HepG2 (cell line): ENCODE results near the gene NIP7. TPM values are rescaled to one million over a fixed set of nuclear protein-coding genes. Genes with fewer than 3 reads are reported as not detected.

ENCODE experiments used
- BCL3 ChIP-seq: sonication (generic); formaldehyde crosslinking; IDR thresholded peaks from 2 replicates; pipeline ENCODE4 v1.5.1; 2020; ENCODE audit warnings: mild to moderate bottlenecking, missing genetic modification reagents, moderate library complexity
- DNMT3B ChIP-seq: conservative IDR thresholded peaks from 2 replicates; pipeline ENCODE4 v1.6.1; 2016; ENCODE audit warnings: missing biosample characterization, control low read depth
- ERF ChIP-seq: IDR thresholded peaks from 2 replicates; pipeline ENCODE4 v1.6.1; 2018; ENCODE audit warnings: missing biosample characterization, missing genetic modification reagents
- HOXA9 ChIP-seq: sonication (generic); formaldehyde crosslinking; IDR thresholded peaks from 2 replicates; pipeline ENCODE4 v1.8.1; 2022; ENCODE audit warnings: missing genetic modification reagents, mild to moderate bottlenecking, moderate library complexity, borderline replicate concordance
- MTERF4 ChIP-seq: sonication (generic); formaldehyde crosslinking; IDR thresholded peaks from 2 replicates; pipeline ENCODE4 v1.8.0; 2023; ENCODE audit warnings: mild to moderate bottlenecking, missing genetic modification reagents
- NCOR1 ChIP-seq: fragments of 200-600 bp; sonication (generic); IDR thresholded peaks from 2 replicates; pipeline ENCODE4 v1.7.0; 2017; ENCODE audit warnings: antibody characterized with exemption, low read length, borderline replicate concordance
- NFIC ChIP-seq: IDR thresholded peaks from 2 replicates; pipeline ENCODE4 v1.6.1; 2012; ENCODE audit warnings: mild to moderate bottlenecking, low read length, inconsistent platforms
- RXRB ChIP-seq: IDR thresholded peaks from 2 replicates; pipeline ENCODE4 v1.6.1; 2016; ENCODE audit warnings: borderline replicate concordance, missing genetic modification reagents, missing compliant biosample characterization
- SALL1 ChIP-seq: sonication (generic); formaldehyde crosslinking; IDR thresholded peaks from 2 replicates; pipeline ENCODE4 v1.8.0; 2022; ENCODE audit warnings: mild to moderate bottlenecking, missing genetic modification reagents
- TEAD3 ChIP-seq: optimal IDR thresholded peaks from 2 replicates; pipeline ENCODE3; 2016; ENCODE audit warnings: borderline replicate concordance
- WIZ ChIP-seq: sonication (generic); formaldehyde crosslinking; IDR thresholded peaks from 2 replicates; pipeline ENCODE4 v1.5.1; 2020; ENCODE audit warnings: mild to moderate bottlenecking, missing genetic modification reagents
- YEATS4 ChIP-seq: sonication (generic); formaldehyde crosslinking; IDR thresholded peaks from 2 replicates; pipeline ENCODE4 v1.4.0; 2020; ENCODE audit warnings: missing genetic modification reagents, borderline replicate concordance
- ZBTB26 ChIP-seq: IDR thresholded peaks from 2 replicates; pipeline ENCODE4 v1.6.1; 2016; ENCODE audit warnings: missing compliant biosample characterization, missing genetic modification reagents, borderline replicate concordance
- ZBTB46 ChIP-seq: sonication (generic); formaldehyde crosslinking; IDR thresholded peaks from 2 replicates; pipeline ENCODE4 v1.4.0; 2020; ENCODE audit warnings: mild to moderate bottlenecking, missing genetic modification reagents, borderline replicate concordance
- ZMYM4 ChIP-seq: sonication (generic); formaldehyde crosslinking; IDR thresholded peaks from 2 replicates; pipeline ENCODE4 v1.8.1; 2023; ENCODE audit warnings: mild to moderate bottlenecking, missing genetic modification reagents
- ZNF101 ChIP-seq: sonication (generic); formaldehyde crosslinking; IDR thresholded peaks from 2 replicates; pipeline ENCODE4 v1.4.0; 2020; ENCODE audit warnings: mild to moderate bottlenecking, low read depth, missing genetic modification reagents, borderline replicate concordance
- ZNF138 ChIP-seq: sonication (generic); formaldehyde crosslinking; IDR thresholded peaks from 2 replicates; pipeline ENCODE4 v1.5.0; 2020; ENCODE audit warnings: mild to moderate bottlenecking, low read depth, missing genetic modification reagents
- ZNF33A ChIP-seq: sonication (generic); formaldehyde crosslinking; IDR thresholded peaks from 2 replicates; pipeline ENCODE4 v1.5.1; 2020; ENCODE audit warnings: missing genetic modification reagents, mild to moderate bottlenecking, moderate library complexity, borderline replicate concordance
- ZNF546 ChIP-seq: sonication (generic); formaldehyde crosslinking; conservative IDR thresholded peaks from 2 replicates; pipeline ENCODE4 v1.8.1; 2023; ENCODE audit warnings: mild to moderate bottlenecking, missing genetic modification reagents
- ZNF550 ChIP-seq: sonication (generic); formaldehyde crosslinking; IDR thresholded peaks from 2 replicates; pipeline ENCODE4 v1.4.0; 2020; ENCODE audit warnings: mild to moderate bottlenecking, missing genetic modification reagents, borderline replicate concordance
- ZNF574 ChIP-seq: sonication (generic); formaldehyde crosslinking; IDR thresholded peaks from 2 replicates; pipeline ENCODE4 v1.4.0; 2020; ENCODE audit warnings: missing genetic modification reagents
- polyA plus RNA-seq, 8 experiments: library from polyadenylated mRNA; depleted of rRNA in 3 of 8; stranded (reverse) in 7 of 8; unstranded in 1 of 8; fragments of >200 nt; fragmentation: Illumina TruSeq in 4 of 8; extraction: Trizol in 4 of 8; gene quantifications; 2 replicates each; pipeline versions ENCODE4 v1.2.1 to v1.2.3, GENCODE V29; 2011 to 2016; ENCODE audit warnings: low read depth in 4 of 8, missing spikeins in 1 of 8, mixed read lengths in 1 of 8; ENCODE audit not compliant: insufficient read depth in 1 of 8
- total RNA-seq, 5 experiments: library from RNA; depleted of rRNA; stranded (reverse); fragments of >200 nt; fragmentation: Illumina TruSeq; extraction: Trizol; gene quantifications; 2 replicates each; pipeline ENCODE4 v1.2.3, GENCODE V29; 2016; ENCODE audit warnings: low read depth in 1 of 5

The NIP7 gene
- total and polyA plus RNA-seq, 2 of the 13 experiments (the other 11 are each of a cell fraction or from before 2014, with no cell fraction given) = 15.3 to 114 TPM

GRCh38 chr16:69351309-69352027, 11.9 kb downstream of the NIP7 start, which contains the start of gene TMED6 (continued):
- TF ChIP-seq HOXA9 (CRISPR knock-in tag) (no peak), TEAD3 (CRISPR knock-in tag) (peak; percentile 42), BCL3 (CRISPR knock-in tag) (no peak), WIZ (no peak), ZBTB26 (CRISPR knock-in tag) (peak; percentile 72), ZNF550 (CRISPR knock-in tag) (peak; percentile 55; the same call in 1 of the 2 replicates), NCOR1 (peak; percentile 38; the same call in 1 of the 2 replicates), NFIC (peak; percentile 47; the same call in 1 of the 2 replicates), YEATS4 (CRISPR knock-in tag) (peak; percentile 45; the same call in 1 of the 2 replicates), ERF (CRISPR knock-in tag) (peak; percentile 41; the same call in 1 of the 2 replicates), ZNF546 (no peak), ZNF138 (CRISPR knock-in tag) (no peak), ZNF33A (CRISPR knock-in tag) (0 out of 2 replicates have a peak, but pooled peaks have one; percentile 71), ZMYM4 (CRISPR knock-in tag) (0 out of 2 replicates have a peak, but pooled peaks have one; percentile 32), SALL1 (CRISPR knock-in tag) (peak; percentile 63; the same call in 1 of the 2 replicates), ZNF574 (peak; percentile 73; the same call in 1 of the 2 replicates), MTERF4 (peak; percentile 51; the same call in 1 of the 2 replicates), ZNF101 (no peak), ZBTB46 (CRISPR knock-in tag) (no peak), RXRB (CRISPR knock-in tag) (0 out of 2 replicates have a peak, but pooled peaks have one; percentile 9), DNMT3B (CRISPR knock-in tag) (no peak)
